ENCODE measurements around the gene KLK1. TPM values are rescaled to one million over a fixed set of nuclear protein-coding genes. Genes with fewer than 3 reads are reported as not detected.
A peak's percentile ranks its signal among the peaks of the same experiment; 100 is the strongest.
"Not testable (repeated sequence)": the region's sequence is repeated elsewhere in the genome, so short reads cannot be mapped to it uniquely, and the experiment has no call there.

KLK1 gene
- total RNA-seq, 1 donor from 2014 or later, result not detected

- no peak overlapping the region for H3K27ac Mint-ChIP-seq (ENCODE audit: unreplicated experiment)
- H3K36me3 Mint-ChIP-seq (ENCODE audit: low read depth), result peaks cover 1% of the 10 kb centered on the region
- DNase-seq (ENCODE audit: low spot score), result no peak
- H3K27me3 Mint-ChIP-seq (ENCODE audit: low read depth), result peaks cover 45% of the 10 kb centered on the region
- no peak overlapping the region for H3K4me3 Mint-ChIP-seq (ENCODE audit: unreplicated experiment)
- peaks cover 7% of the 10 kb centered on the region for H3K4me1 Mint-ChIP-seq (ENCODE audit: low read depth)
- H3K9me3 Mint-ChIP-seq (ENCODE audit: low read depth), result no peaks in the 10 kb centered on the region
- no peak for TF ChIP-seq CTCF (IDR thresholded peaks at IDR 0.05)
Measured at GRCh38 chr19:50814883-50815282, 8.7 kb downstream of the KLK1 start.

- H3K4me1 Mint-ChIP-seq (ENCODE audit: low read depth), result no peaks in the 10 kb centered on the region
- no peak for TF ChIP-seq CTCF (IDR thresholded peaks at IDR 0.05)
- no peaks in the 10 kb centered on the region for H3K9me3 Mint-ChIP-seq (ENCODE audit: low read depth)
- no peak overlapping the region for H3K4me3 Mint-ChIP-seq (ENCODE audit: unreplicated experiment)
- H3K27ac Mint-ChIP-seq (ENCODE audit: unreplicated experiment), result no peak overlapping the region
- peaks cover 29% of the 10 kb centered on the region for H3K27me3 Mint-ChIP-seq (ENCODE audit: low read depth)
- DNase-seq (ENCODE audit: low spot score), result no peak
- H3K36me3 Mint-ChIP-seq (ENCODE audit: low read depth), result peaks cover 1% of the 10 kb centered on the region
Measured at GRCh38 chr19:50812474-50812873, 11.1 kb downstream of the KLK1 start.

- not testable (repeated sequence) for H3K27ac Mint-ChIP-seq (ENCODE audit: unreplicated experiment); DNase-seq (ENCODE audit: low spot score); H3K4me1 Mint-ChIP-seq (ENCODE audit: low read depth); H3K9me3 Mint-ChIP-seq (ENCODE audit: low read depth); H3K36me3 Mint-ChIP-seq (ENCODE audit: low read depth); H3K4me3 Mint-ChIP-seq (ENCODE audit: unreplicated experiment)
- peaks cover 25% of the 10 kb centered on the region for H3K27me3 Mint-ChIP-seq (ENCODE audit: low read depth)
Measured at GRCh38 chr19:50811622-50812238, 11.9 kb downstream of the KLK1 start.

- H3K27ac Mint-ChIP-seq (ENCODE audit: unreplicated experiment), result no peak overlapping the region
- peaks cover 16% of the 10 kb centered on the region for H3K4me1 Mint-ChIP-seq (ENCODE audit: low read depth)
- peaks cover 8% of the 10 kb centered on the region for H3K27me3 Mint-ChIP-seq (ENCODE audit: low read depth)
- H3K36me3 Mint-ChIP-seq (ENCODE audit: low read depth), result peaks cover 2% of the 10 kb centered on the region
- DNase-seq (ENCODE audit: low spot score), result no peak
- H3K9me3 Mint-ChIP-seq (ENCODE audit: low read depth), result no peaks in the 10 kb centered on the region
- no peak for TF ChIP-seq CTCF (IDR thresholded peaks at IDR 0.05)
- H3K4me3 Mint-ChIP-seq (ENCODE audit: unreplicated experiment), result no peak overlapping the region
Measured at GRCh38 chr19:50808856-50809255, 14.7 kb downstream of the KLK1 start.

- Mint-ChIP-seq H3K36me3 (ENCODE audit: low read depth) (peaks cover 10% of the 10 kb centered on the region), H3K27ac (ENCODE audit: unreplicated experiment) (peak overlapping the region; percentile 100), H3K4me3 (ENCODE audit: unreplicated experiment) (peak overlapping the region; percentile 99), H3K27me3 (ENCODE audit: low read depth) (no peaks in the 10 kb centered on the region), H3K9me3 (ENCODE audit: low read depth) (no peaks in the 10 kb centered on the region), H3K4me1 (ENCODE audit: low read depth) (peaks cover 30% of the 10 kb centered on the region)
- TF ChIP-seq CTCF (IDR thresholded peaks at IDR 0.05), result peak; percentile 22
- peak; percentile 100 for DNase-seq (ENCODE audit: low spot score)
Measured at GRCh38 chr19:50804420-50805272, 18.9 kb downstream of the KLK1 start.
